Bronchial epithelial cell (primary cell): ENCODE results near the gene GLOD5. TPM values are rescaled to one million over a fixed set of nuclear protein-coding genes. Genes with fewer than 3 reads are reported as not detected.
A peak's percentile ranks its signal among the peaks of the same experiment; 100 is the strongest.

Experiments used
- DNase-seq: peaks from one replicate; pipeline ENCODE4 v3.0.0-alpha.2; 2010; ENCODE audit warnings: low read depth
- FAIRE-seq: peaks from 2 replicates; lab custom pipeline; 2011; peaks lifted over from hg19 to GRCh38; lab: Jason Lieb, UNC
- H3K27me3 ChIP-seq: 2 replicates; pipeline ENCODE4 v1.5.1; 2011; ENCODE audit warnings: low read length; ENCODE audit not compliant: control insufficient read depth, insufficient read depth
- H3K36me3 ChIP-seq: 2 replicates; pipeline ENCODE4 v1.5.1; 2011; ENCODE audit warnings: low read length; ENCODE audit not compliant: control insufficient read depth, insufficient read depth
- H3K4me3 ChIP-seq: 2 replicates; pipeline ENCODE4 v1.5.1; 2011; ENCODE audit warnings: mild to moderate bottlenecking, low read depth, low read length, control low read depth
- total RNA-seq: library from RNA; depleted of rRNA; stranded (reverse); fragments of >200 nt; gene quantifications from 2 replicates; pipeline ENCODE4 v1.2.1, GENCODE V29; 2014
- TF ChIP-seq, protein P1 (sequence below): IDR thresholded peaks from 2 replicates; pipeline ENCODE4 v1.5.1; 2011; ENCODE audit warnings: mild to moderate bottlenecking, moderate library complexity, low read length, control low read depth, inconsistent platforms; ENCODE audit not compliant: insufficient read depth, severe bottlenecking

Gene GLOD5
- total RNA-seq, 1 donor from 2014 or later: not detected

DNA sequence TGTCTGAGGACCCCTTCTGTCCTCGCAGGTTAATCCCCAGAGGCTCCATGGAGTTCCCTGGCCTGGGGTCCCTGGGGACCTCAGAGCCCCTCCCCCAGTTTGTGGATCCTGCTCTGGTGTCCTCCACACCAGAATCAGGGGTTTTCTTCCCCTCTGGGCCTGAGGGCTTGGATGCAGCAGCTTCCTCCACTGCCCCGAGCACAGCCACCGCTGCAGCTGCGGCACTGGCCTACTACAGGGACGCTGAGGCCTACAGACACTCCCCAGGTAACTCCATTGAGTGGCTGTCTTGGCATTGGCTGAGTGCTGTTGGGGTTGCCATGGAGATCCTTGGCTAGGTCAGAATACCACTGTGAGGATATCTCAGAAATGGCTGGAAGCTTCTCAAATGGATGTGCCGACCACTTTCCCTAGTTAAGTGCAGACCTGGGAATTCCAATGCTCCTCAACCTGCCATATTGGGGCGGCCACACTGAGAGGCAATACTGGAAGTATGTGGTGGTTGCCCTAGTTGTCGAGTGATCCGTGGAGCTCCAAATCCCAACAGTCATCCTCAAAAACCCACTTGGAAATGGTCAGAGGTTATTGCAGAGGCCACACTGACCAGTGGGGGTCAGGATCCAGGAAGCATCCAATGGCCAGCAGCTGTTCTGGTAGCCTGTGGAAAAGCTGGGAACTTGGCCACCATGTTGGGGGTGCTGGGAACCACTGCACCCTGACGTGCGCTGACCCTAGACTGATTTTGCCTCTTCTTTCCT is 29.7 kb downstream of the GLOD5 start:
- Histone ChIP-seq H3K36me3 (no peaks in the 10 kb centered on the region), H3K27me3 (no peaks in the 10 kb centered on the region), H3K4me3 (no peak overlapping the region)
- FAIRE-seq (peak; percentile 52), DNase-seq (no peak)
- TF ChIP-seq, protein P1, sequence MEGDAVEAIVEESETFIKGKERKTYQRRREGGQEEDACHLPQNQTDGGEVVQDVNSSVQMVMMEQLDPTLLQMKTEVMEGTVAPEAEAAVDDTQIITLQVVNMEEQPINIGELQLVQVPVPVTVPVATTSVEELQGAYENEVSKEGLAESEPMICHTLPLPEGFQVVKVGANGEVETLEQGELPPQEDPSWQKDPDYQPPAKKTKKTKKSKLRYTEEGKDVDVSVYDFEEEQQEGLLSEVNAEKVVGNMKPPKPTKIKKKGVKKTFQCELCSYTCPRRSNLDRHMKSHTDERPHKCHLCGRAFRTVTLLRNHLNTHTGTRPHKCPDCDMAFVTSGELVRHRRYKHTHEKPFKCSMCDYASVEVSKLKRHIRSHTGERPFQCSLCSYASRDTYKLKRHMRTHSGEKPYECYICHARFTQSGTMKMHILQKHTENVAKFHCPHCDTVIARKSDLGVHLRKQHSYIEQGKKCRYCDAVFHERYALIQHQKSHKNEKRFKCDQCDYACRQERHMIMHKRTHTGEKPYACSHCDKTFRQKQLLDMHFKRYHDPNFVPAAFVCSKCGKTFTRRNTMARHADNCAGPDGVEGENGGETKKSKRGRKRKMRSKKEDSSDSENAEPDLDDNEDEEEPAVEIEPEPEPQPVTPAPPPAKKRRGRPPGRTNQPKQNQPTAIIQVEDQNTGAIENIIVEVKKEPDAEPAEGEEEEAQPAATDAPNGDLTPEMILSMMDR: no peak

DNA sequence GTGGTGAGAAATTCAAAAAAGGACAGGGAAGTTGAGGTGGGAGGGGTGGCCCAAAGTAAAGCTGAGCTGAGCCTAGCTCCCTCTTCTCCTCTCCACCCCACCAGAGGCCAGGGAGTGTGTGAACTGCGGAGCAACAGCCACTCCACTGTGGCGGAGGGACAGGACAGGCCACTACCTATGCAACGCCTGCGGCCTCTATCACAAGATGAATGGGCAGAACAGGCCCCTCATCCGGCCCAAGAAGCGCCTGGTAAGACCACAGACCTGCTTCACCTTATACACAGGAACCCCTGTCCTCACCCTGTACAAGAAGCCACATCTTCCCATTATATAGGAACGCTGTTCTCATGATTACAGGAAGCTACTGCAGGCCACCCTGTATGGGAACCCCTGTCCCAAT is 30.7 kb downstream of the GLOD5 start:
- Histone ChIP-seq H3K4me3 (no peak overlapping the region), H3K36me3 (no peaks in the 10 kb centered on the region), H3K27me3 (no peaks in the 10 kb centered on the region)
- FAIRE-seq: no peak
- DNase-seq: no peak
- TF ChIP-seq, protein P1: no peak

- FAIRE-seq: no peak
These were observed 32.4 kb downstream of the GLOD5 start for GRCh38 chrX:48793935-48794334.

GRCh38 chrX:48794340-48794910 is 32.9 kb downstream of the GLOD5 start:
- Histone ChIP-seq H3K4me3 (no peak overlapping the region), H3K27me3 (no peaks in the 10 kb centered on the region), H3K36me3 (no peaks in the 10 kb centered on the region)
- TF ChIP-seq, protein P1: no peak
- no peak for FAIRE-seq
- DNase-seq: no peak

More at GRCh38 chrX:48793935-48794334, 32.4 kb downstream of the GLOD5 start:
- Histone ChIP-seq H3K27me3 (no peaks in the 10 kb centered on the region), H3K4me3 (no peak overlapping the region), H3K36me3 (no peaks in the 10 kb centered on the region)
- TF ChIP-seq, protein P1: no peak
- DNase-seq: no peak

GRCh38 chrX:48794911-48795515 is 33.5 kb downstream of the GLOD5 start:
- H3K27me3 ChIP-seq: no peaks in the 10 kb centered on the region
- H3K36me3 ChIP-seq: no peaks in the 10 kb centered on the region
- no peak for FAIRE-seq
- DNase-seq: peak; percentile 52
- no peak overlapping the region for H3K4me3 ChIP-seq
- TF ChIP-seq, protein P1: no peak
